HEK293 (cell line): ENCODE data around the gene PRTG.

Experiments
- CTCF ChIA-PET: fragments of 350-600 bp; formaldehyde crosslinking; extraction: SDS; loops from one replicate; lab custom pipeline; 2021; ENCODE audit warnings: antibody characterized with exemption; lab: Yijun Ruan, JAX
- POLR2A ChIA-PET: fragments of 300-600 bp; formaldehyde crosslinking; extraction: SDS; loops from one replicate; lab custom pipeline; 2020; ENCODE audit warnings: antibody characterized with exemption, inconsistent platforms; lab: Yijun Ruan, JAX
- H3K27ac ChIP-seq: fragments of 200-500 bp; sonication (Bioruptor generic); 2 replicates; pipeline ENCODE4 v1.5.1; 2014; ENCODE audit warnings: low read depth, low read length, control low read depth, inconsistent platforms; ENCODE audit errors: extremely low read depth
- H3K36me3 ChIP-seq, 2 experiments: fragments of 200-500 bp in 1 of 2; sonication (Bioruptor generic) in 1 of 2; 1 replicate in 1 of 2; 2 replicates in 1 of 2; pipeline ENCODE4 v1.5.1; 2014 to 2017; ENCODE audit warnings: inconsistent platforms in 2 of 2, low read length in 2 of 2; ENCODE audit not compliant: control insufficient read depth in 2 of 2, insufficient read depth in 1 of 2
- H3K4me1 ChIP-seq: fragments of 200-500 bp; sonication (Bioruptor generic); 2 replicates; pipeline ENCODE4 v1.5.1; 2014; ENCODE audit warnings: mild to moderate bottlenecking, low read length, inconsistent platforms; ENCODE audit not compliant: control insufficient read depth, insufficient read depth
- H3K4me3 ChIP-seq: 2 replicates; pipeline ENCODE4 v1.5.1; 2011; ENCODE audit warnings: low read depth, mild to moderate bottlenecking, control low read depth, low read length, moderate library complexity
- H3K9me3 ChIP-seq: fragments of 200-500 bp; sonication (Bioruptor generic); 2 replicates; pipeline ENCODE4 v1.5.1; 2014; ENCODE audit warnings: low read depth, low read length, inconsistent platforms; ENCODE audit not compliant: control insufficient read depth, insufficient read depth
- ELK4 ChIP-seq: IDR thresholded peaks from 2 replicates; pipeline ENCODE4 v1.6.1; 2011; ENCODE audit warnings: mild to moderate bottlenecking, low read depth, low read length, borderline replicate concordance
- FEZF1 ChIP-seq: fragments of 450-650 bp; formaldehyde crosslinking; IDR thresholded peaks from 2 replicates; pipeline ENCODE4 v1.5.1; 2016; ENCODE audit warnings: missing biosample characterization, missing genetic modification characterization
- GLIS2 ChIP-seq: fragments of 450-650 bp; formaldehyde crosslinking; IDR thresholded peaks from 2 replicates; pipeline ENCODE4 v1.5.1; 2016; ENCODE audit warnings: missing biosample characterization, missing genetic modification characterization
- INSM2 ChIP-seq: fragments of 450-650 bp; formaldehyde crosslinking; IDR thresholded peaks from 2 replicates; pipeline ENCODE4 v1.5.1; 2016; ENCODE audit warnings: missing biosample characterization, missing genetic modification characterization
- KLF8 ChIP-seq: fragments of 450-650 bp; formaldehyde crosslinking; IDR thresholded peaks from 2 replicates; pipeline ENCODE4 v1.5.1; 2016; ENCODE audit warnings: missing biosample characterization, missing genetic modification characterization
- KLF9 ChIP-seq: fragments of 450-650 bp; formaldehyde crosslinking; IDR thresholded peaks from 2 replicates; pipeline ENCODE4 v1.5.1; 2016; ENCODE audit warnings: missing biosample characterization, missing genetic modification characterization, low read depth
- PATZ1 ChIP-seq: fragments of 450-650 bp; formaldehyde crosslinking; IDR thresholded peaks from 2 replicates; pipeline ENCODE4 v1.5.1; 2016; ENCODE audit warnings: missing biosample characterization, missing genetic modification characterization
- PRDM10 ChIP-seq: fragments of 450-650 bp; formaldehyde crosslinking; IDR thresholded peaks from 2 replicates; pipeline ENCODE4 v1.5.1; 2016; ENCODE audit warnings: missing biosample characterization, missing genetic modification characterization
- REST ChIP-seq: fragments of 450-650 bp; formaldehyde crosslinking; IDR thresholded peaks from 2 replicates; pipeline ENCODE4 v1.5.1; 2016; ENCODE audit warnings: missing biosample characterization, missing genetic modification characterization
- ZBTB7A ChIP-seq: fragments of 450-650 bp; formaldehyde crosslinking; IDR thresholded peaks from 2 replicates; pipeline ENCODE4 v1.5.1; 2016; ENCODE audit warnings: low read depth, missing biosample characterization, missing genetic modification characterization
- ZFP3 ChIP-seq: fragments of 450-650 bp; formaldehyde crosslinking; IDR thresholded peaks from 2 replicates; pipeline ENCODE4 v1.5.1; 2016; ENCODE audit warnings: low read depth, missing biosample characterization, missing genetic modification characterization
- ZFP37 ChIP-seq: fragments of 450-650 bp; formaldehyde crosslinking; IDR thresholded peaks from 2 replicates; pipeline ENCODE4 v1.5.1; 2016; ENCODE audit warnings: missing biosample characterization, missing genetic modification characterization
- ZFP69B ChIP-seq: fragments of 450-650 bp; formaldehyde crosslinking; IDR thresholded peaks from 2 replicates; pipeline ENCODE4 v1.5.1; 2016; ENCODE audit warnings: missing biosample characterization, missing genetic modification characterization
- ZNF266 ChIP-seq: fragments of 450-650 bp; formaldehyde crosslinking; IDR thresholded peaks from 2 replicates; pipeline ENCODE4 v1.5.1; 2016; ENCODE audit warnings: missing biosample characterization, missing genetic modification characterization, low read depth
- ZNF398 ChIP-seq: fragments of 450-650 bp; formaldehyde crosslinking; IDR thresholded peaks from 2 replicates; pipeline ENCODE4 v1.5.1; 2017; ENCODE audit warnings: missing biosample characterization, missing genetic modification characterization
- ZNF404 ChIP-seq: fragments of 450-650 bp; formaldehyde crosslinking; IDR thresholded peaks from 2 replicates; pipeline ENCODE4 v1.5.1; 2017; ENCODE audit warnings: missing biosample characterization, missing genetic modification characterization
- ZSCAN5A ChIP-seq: fragments of 450-650 bp; formaldehyde crosslinking; IDR thresholded peaks from 2 replicates; pipeline ENCODE4 v1.5.1; 2016; ENCODE audit warnings: missing biosample characterization, missing genetic modification characterization
- ZXDB ChIP-seq: fragments of 450-650 bp; formaldehyde crosslinking; IDR thresholded peaks from 2 replicates; pipeline ENCODE4 v1.5.1; 2016; ENCODE audit warnings: missing biosample characterization, missing genetic modification characterization

The PRTG gene

GRCh38 chr15:55742927-55743728 lies at the start of gene PRTG:
TSS of gene PRTG (minus strand) at chr15:55743152. CDS start at chr15:55742931, 221 bp downstream.
- POLR2A ChIA-PET = no interaction called here
- Histone ChIP-seq H3K27ac (peak within 1 kb of the TSS; percentile 97), H3K9me3 (no peaks in the 10 kb centered on the region), H3K4me1 (peaks cover 2% of the 10 kb centered on the region; the same call in 1 of the 2 replicates), H3K36me3 (no peaks in the 10 kb centered on the region), H3K4me3 (peak within 1 kb of the TSS; percentile 74)
- CTCF ChIA-PET = no interaction called here
- TF ChIP-seq ZBTB7A = 0 out of 2 replicates have a peak, but pooled peaks have one; percentile 38
- no peak for TF ChIP-seq FEZF1 (tag by site-specific recombination)
- TF ChIP-seq ZFP69B (tag by site-specific recombination) = no peak
- TF ChIP-seq ZNF266 (tag by site-specific recombination) = no peak
- TF ChIP-seq ZXDB = peak; percentile 16; the same call in 1 of the 2 replicates
- 0 out of 2 replicates have a peak, but pooled peaks have one; percentile 31 for TF ChIP-seq ZFP37 (tag by site-specific recombination)
- no peak for TF ChIP-seq ZSCAN5A (tag by site-specific recombination)
- 0 out of 2 replicates have a peak, but pooled peaks have one; percentile 31 for TF ChIP-seq REST (tag by site-specific recombination)
- TF ChIP-seq PATZ1 = peak; percentile 55; the same call in 1 of the 2 replicates
- TF ChIP-seq PRDM10 = 0 out of 2 replicates have a peak, but pooled peaks have one; percentile 39
- no peak for TF ChIP-seq ZFP3 (tag by site-specific recombination)
- TF ChIP-seq ZNF398 = peak; percentile 73
- no peak for TF ChIP-seq ELK4
- peak; percentile 16; the same call in 1 of the 2 replicates for TF ChIP-seq KLF8 (tag by site-specific recombination)
- TF ChIP-seq INSM2 (tag by site-specific recombination) = no peak
- TF ChIP-seq KLF9 (tag by site-specific recombination) = peak; percentile 36; the same call in 1 of the 2 replicates
- peak; percentile 76 for TF ChIP-seq GLIS2 (tag by site-specific recombination)
- TF ChIP-seq ZNF404 = no peak
